ENCODE data around the gene COMP. TPM values are rescaled to one million over a fixed set of nuclear protein-coding genes. Genes with fewer than 3 reads are reported as not detected.
"Not testable (repeated sequence)": the region's sequence is repeated elsewhere in the genome, so short reads cannot be mapped to it uniquely, and the experiment has no call there.

COMP gene
- total RNA-seq, 6 donors from 2014 or later, result 1.8 to 8.5 (median 4.3) TPM; not detected in 2

GRCh38 chr19:18831524-18832305 is 40.6 kb upstream of the COMP start, which contains the start of gene UPF1:
TSS of gene UPF1 (plus strand) at chr19:18831959. CDS start at chr19:18832210, 251 bp downstream.
- Histone ChIP-seq H3K27ac (peak within 1 kb of the TSS; percentile 91 to 98 (median 93)), H3K27me3 (no peaks in the 10 kb centered on the region), H3K4me1 (peaks cover 32 to 47% (median 38%) of the 10 kb centered on the region in 4 donors), H3K36me3 (peaks cover 0 to 5% (median 0%) of the 10 kb centered on the region in 4 donors), H3K9me3 (peaks cover 0 to 10% (median 3%) of the 10 kb centered on the region in 4 donors), H3K4me3 (peak within 1 kb of the TSS; percentile 78 to 92 (median 88))
- peak; percentile 95 to 100 for DNase-seq
- no peak for TF ChIP-seq EP300 (IDR thresholded peaks at IDR 0.05)
- peak; percentile 80 to 84 for TF ChIP-seq POLR2AphosphoS5 (IDR thresholded peaks at IDR 0.05)
- peak in 4 of 6 experiments; percentile 43 to 63 (median 54) for TF ChIP-seq CTCF (IDR thresholded peaks at IDR 0.05)
- peak in 3 of 4 donors; percentile 51 to 93 (median 80) for TF ChIP-seq POLR2A (IDR thresholded peaks at IDR 0.05)
- WGBS, 2 donors, result 1 to 20% methylated on average over 1 to 39 of the region's 96 CpGs
- peak; percentile 83 to 97 for ATAC-seq (ENCODE audit: low FRiP score in 2 of 2)

- Histone ChIP-seq H3K9me3 (peaks cover 0 to 12% (median 4%) of the 10 kb centered on the region in 4 donors), H3K4me1 (peaks cover 23 to 35% (median 28%) of the 10 kb centered on the region in 4 donors), H3K27me3 (no peaks in the 10 kb centered on the region), H3K4me3 (no peak overlapping the region), H3K36me3 (peaks cover 0 to 5% (median 0%) of the 10 kb centered on the region in 4 donors), H3K27ac (no peak overlapping the region)
- ATAC-seq (ENCODE audit: low FRiP score in 2 of 2) (no peak), DNase-seq (no peak)
- WGBS, 2 donors, result 92 to 98% methylated on average over 2 of the region's 2 CpGs
- no peak for TF ChIP-seq POLR2A (IDR thresholded peaks at IDR 0.05)
- no peak for TF ChIP-seq CTCF (IDR thresholded peaks at IDR 0.05)
- no peak for TF ChIP-seq EP300 (IDR thresholded peaks at IDR 0.05)
- no peak for TF ChIP-seq POLR2AphosphoS5 (IDR thresholded peaks at IDR 0.05)
Measured at GRCh38 chr19:18830488-18830887, 39.4 kb upstream of the COMP start.

GRCh38 chr19:18828786-18829185 is 37.7 kb upstream of the COMP start:
- no peak overlapping the region for H3K4me3 ChIP-seq
- H3K27me3 ChIP-seq, result no peaks in the 10 kb centered on the region
- 49 to 54% methylated on average over 6 of the region's 6 CpGs for WGBS, 2 donors
- TF ChIP-seq POLR2A (IDR thresholded peaks at IDR 0.05) (no peak), CTCF (IDR thresholded peaks at IDR 0.05) (no peak), EP300 (IDR thresholded peaks at IDR 0.05) (no peak), POLR2AphosphoS5 (IDR thresholded peaks at IDR 0.05) (no peak)
- H3K9me3 ChIP-seq, result peaks cover 0 to 12% (median 4%) of the 10 kb centered on the region in 4 donors
- no peak for DNase-seq
- peaks cover 6 to 18% (median 11%) of the 10 kb centered on the region in 4 donors for H3K4me1 ChIP-seq
- H3K36me3 ChIP-seq, result no peaks in the 10 kb centered on the region
- no peak for ATAC-seq (ENCODE audit: low FRiP score in 2 of 2)
- H3K27ac ChIP-seq, result no peak overlapping the region

GRCh38 chr19:18817574-18817973 is 26.5 kb upstream of the COMP start:
- no peak for TF ChIP-seq POLR2A (IDR thresholded peaks at IDR 0.05)
- H3K4me1 ChIP-seq, result no peaks in the 10 kb centered on the region
- H3K27ac ChIP-seq, result no peak overlapping the region
- H3K27me3 ChIP-seq, result no peaks in the 10 kb centered on the region
- H3K9me3 ChIP-seq, result no peaks in the 10 kb centered on the region
- WGBS, 2 donors, result 84 to 86% methylated on average over 9 of the region's 9 CpGs
- no peak for ATAC-seq (ENCODE audit: low FRiP score in 2 of 2)
- DNase-seq, result no peak
- H3K36me3 ChIP-seq, result no peaks in the 10 kb centered on the region
- no peak overlapping the region for H3K4me3 ChIP-seq

- H3K4me3 ChIP-seq; H3K27me3 ChIP-seq; H3K27ac ChIP-seq; DNase-seq; H3K36me3 ChIP-seq; ATAC-seq (ENCODE audit: low FRiP score in 2 of 2); H3K4me1 ChIP-seq; H3K9me3 ChIP-seq: not testable (repeated sequence)
- WGBS, 2 donors, result 97 to 100% methylated on average over 4 of the region's 4 CpGs
Measured at GRCh38 chr19:18816645-18817044, 25.5 kb upstream of the COMP start.
